SK-N-SH treated with all-trans-retinoic acid at 6 μM for 48 hours (cell line): ENCODE data around the gene MVD.
A peak's percentile ranks its signal among the peaks of the same experiment; 100 is the strongest.

Experiments used
- ATAC-seq: fragments of 200-7000 bp; cut with Tn5 transposase; 3 replicates; pipeline ENCODE4 v1.9.1; 2020; ENCODE audit warnings: mild to moderate bottlenecking, moderate library complexity
- ARNTL ChIP-seq: fragments of 450-650 bp; formaldehyde crosslinking; IDR thresholded peaks from 2 replicates; pipeline ENCODE4 v1.5.0; 2020; ENCODE audit warnings: low read depth, mild to moderate bottlenecking, moderate library complexity, borderline replicate concordance
- BACH2 ChIP-seq: fragments of 250-450 bp; sonication (Bioruptor Pico); IDR thresholded peaks from 2 replicates; pipeline ENCODE4 v1.9.0; 2021; ENCODE audit warnings: mild to moderate bottlenecking, borderline replicate concordance
- CSDC2 ChIP-seq: fragments of 250-450 bp; sonication (Bioruptor Pico); IDR thresholded peaks from 2 replicates; pipeline ENCODE4 v1.5.0; 2020; ENCODE audit warnings: mild to moderate bottlenecking, moderate library complexity
- CSRNP3 ChIP-seq: fragments of 250-450 bp; sonication (Bioruptor Pico); IDR thresholded peaks from 2 replicates; pipeline ENCODE4 v1.5.1; 2021; ENCODE audit warnings: mild to moderate bottlenecking, moderate library complexity
- ESRRG ChIP-seq: fragments of 250-450 bp; sonication (Bioruptor Pico); IDR thresholded peaks from 2 replicates; pipeline ENCODE4 v1.6.1; 2021; ENCODE audit warnings: mild to moderate bottlenecking
- GLIS3 ChIP-seq: fragments of 250-450 bp; sonication (Bioruptor Pico); IDR thresholded peaks from 2 replicates; pipeline ENCODE4 v1.5.0; 2020; ENCODE audit warnings: mild to moderate bottlenecking, moderate library complexity
- ISL1 ChIP-seq: fragments of 250-450 bp; sonication (Bioruptor Pico); IDR thresholded peaks from 2 replicates; pipeline ENCODE4 v2.1.2; 2022; ENCODE audit warnings: mild to moderate bottlenecking, moderate library complexity
- OSR1 ChIP-seq: fragments of 250-450 bp; sonication (Bioruptor Pico); IDR thresholded peaks from 2 replicates; pipeline ENCODE4 v1.8.0; 2022; ENCODE audit warnings: moderate library complexity, mild to moderate bottlenecking, inconsistent platforms
- PATZ1 ChIP-seq: fragments of 250-450 bp; sonication (Bioruptor Pico); IDR thresholded peaks from 2 replicates; pipeline ENCODE4 v1.8.0; 2020; ENCODE audit warnings: mild to moderate bottlenecking, moderate library complexity, borderline replicate concordance
- POU6F1 ChIP-seq: fragments of 250-450 bp; sonication (Bioruptor Pico); IDR thresholded peaks from 2 replicates; pipeline ENCODE4 v1.8.0; 2021; ENCODE audit warnings: low read depth, mild to moderate bottlenecking, moderate library complexity, borderline replicate concordance
- PPARA ChIP-seq: fragments of 250-450 bp; sonication (Bioruptor Pico); IDR thresholded peaks from 2 replicates; pipeline ENCODE4 v1.5.0; 2020; ENCODE audit warnings: mild to moderate bottlenecking, borderline replicate concordance
- RARB ChIP-seq: fragments of 250-450 bp; sonication (Bioruptor Pico); IDR thresholded peaks from 2 replicates; pipeline ENCODE4 v1.8.0; 2021; ENCODE audit warnings: mild to moderate bottlenecking, moderate library complexity
- SNAI2 ChIP-seq: fragments of 250-450 bp; sonication (Bioruptor Pico); IDR thresholded peaks from 2 replicates; pipeline ENCODE4 v1.5.0; 2020; ENCODE audit warnings: mild to moderate bottlenecking, moderate library complexity
- TCF4 ChIP-seq: fragments of 250-450 bp; sonication (Bioruptor Pico); IDR thresholded peaks from 2 replicates; pipeline ENCODE4 v1.8.0; 2021; ENCODE audit warnings: mild to moderate bottlenecking, moderate library complexity, borderline replicate concordance
- TOX ChIP-seq: fragments of 250-450 bp; sonication (Bioruptor Pico); IDR thresholded peaks from 2 replicates; pipeline ENCODE4 v1.8.0; 2021; ENCODE audit warnings: mild to moderate bottlenecking, moderate library complexity, borderline replicate concordance
- ZC3H10 ChIP-seq: fragments of 250-450 bp; sonication (Bioruptor Pico); IDR thresholded peaks from 2 replicates; pipeline ENCODE4 v1.5.1; 2021; ENCODE audit warnings: mild to moderate bottlenecking, moderate library complexity
- ZFP3 ChIP-seq: fragments of 250-450 bp; sonication (Bioruptor Pico); IDR thresholded peaks from 2 replicates; pipeline ENCODE4 v1.5.0; 2020; ENCODE audit warnings: mild to moderate bottlenecking, moderate library complexity
- ZFP30 ChIP-seq: fragments of 450-650 bp; formaldehyde crosslinking; IDR thresholded peaks from 2 replicates; pipeline ENCODE4 v1.5.0; 2022; ENCODE audit warnings: mild to moderate bottlenecking, moderate library complexity
- ZNF565 ChIP-seq: fragments of 450-650 bp; formaldehyde crosslinking; conservative IDR thresholded peaks from 2 replicates; pipeline ENCODE4 v1.5.0; 2020; ENCODE audit warnings: low read depth, mild to moderate bottlenecking, moderate library complexity
- ZNF8 ChIP-seq: fragments of 450-650 bp; formaldehyde crosslinking; IDR thresholded peaks from 2 replicates; pipeline ENCODE4 v1.5.0; 2020; ENCODE audit warnings: mild to moderate bottlenecking, moderate library complexity
- TF ChIP-seq, protein P1 (sequence below): fragments of 250-450 bp; sonication (Bioruptor Pico); IDR thresholded peaks from 2 replicates; pipeline ENCODE4 v1.5.0; 2020; ENCODE audit warnings: mild to moderate bottlenecking, moderate library complexity

Gene MVD

GRCh38 chr16:88633684-88634140, 29.2 kb downstream of the MVD start:
- ATAC-seq, result peak; percentile 19; the same call in 1 of the 3 replicates
- no peak for TF ChIP-seq OSR1

DNA sequence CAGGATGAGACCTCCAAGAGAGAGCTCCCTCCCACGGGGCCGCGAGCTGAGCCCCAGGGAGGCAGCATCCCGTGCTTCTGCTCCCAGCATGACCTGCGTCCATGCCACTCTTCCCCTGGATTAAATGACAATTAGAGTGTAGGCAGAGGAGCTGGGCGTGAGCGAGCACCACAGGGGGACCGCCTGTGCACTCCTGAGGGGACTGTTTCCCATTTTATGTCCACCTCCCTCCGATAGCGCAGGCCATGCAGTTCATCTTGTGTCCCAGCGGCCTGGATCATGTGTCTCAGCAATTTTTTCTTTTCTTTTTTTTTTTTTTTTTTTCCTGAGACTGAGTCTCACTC, 30.3 kb downstream of the MVD start:
- no peak for ATAC-seq
- TF ChIP-seq SNAI2 (CRISPR knock-in tag), result no peak
- TF ChIP-seq ZFP3 (CRISPR knock-in tag), result no peak
- no peak for TF ChIP-seq BACH2 (CRISPR knock-in tag)
- TF ChIP-seq ESRRG (CRISPR knock-in tag), result no peak
- no peak for TF ChIP-seq TOX (CRISPR knock-in tag)
- TF ChIP-seq, protein P1, sequence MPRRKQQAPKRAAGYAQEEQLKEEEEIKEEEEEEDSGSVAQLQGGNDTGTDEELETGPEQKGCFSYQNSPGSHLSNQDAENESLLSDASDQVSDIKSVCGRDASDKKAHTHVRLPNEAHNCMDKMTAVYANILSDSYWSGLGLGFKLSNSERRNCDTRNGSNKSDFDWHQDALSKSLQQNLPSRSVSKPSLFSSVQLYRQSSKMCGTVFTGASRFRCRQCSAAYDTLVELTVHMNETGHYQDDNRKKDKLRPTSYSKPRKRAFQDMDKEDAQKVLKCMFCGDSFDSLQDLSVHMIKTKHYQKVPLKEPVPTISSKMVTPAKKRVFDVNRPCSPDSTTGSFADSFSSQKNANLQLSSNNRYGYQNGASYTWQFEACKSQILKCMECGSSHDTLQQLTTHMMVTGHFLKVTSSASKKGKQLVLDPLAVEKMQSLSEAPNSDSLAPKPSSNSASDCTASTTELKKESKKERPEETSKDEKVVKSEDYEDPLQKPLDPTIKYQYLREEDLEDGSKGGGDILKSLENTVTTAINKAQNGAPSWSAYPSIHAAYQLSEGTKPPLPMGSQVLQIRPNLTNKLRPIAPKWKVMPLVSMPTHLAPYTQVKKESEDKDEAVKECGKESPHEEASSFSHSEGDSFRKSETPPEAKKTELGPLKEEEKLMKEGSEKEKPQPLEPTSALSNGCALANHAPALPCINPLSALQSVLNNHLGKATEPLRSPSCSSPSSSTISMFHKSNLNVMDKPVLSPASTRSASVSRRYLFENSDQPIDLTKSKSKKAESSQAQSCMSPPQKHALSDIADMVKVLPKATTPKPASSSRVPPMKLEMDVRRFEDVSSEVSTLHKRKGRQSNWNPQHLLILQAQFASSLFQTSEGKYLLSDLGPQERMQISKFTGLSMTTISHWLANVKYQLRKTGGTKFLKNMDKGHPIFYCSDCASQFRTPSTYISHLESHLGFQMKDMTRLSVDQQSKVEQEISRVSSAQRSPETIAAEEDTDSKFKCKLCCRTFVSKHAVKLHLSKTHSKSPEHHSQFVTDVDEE (CRISPR knock-in tag), result no peak
- no peak for TF ChIP-seq ZNF565 (CRISPR knock-in tag)
- no peak for TF ChIP-seq CSDC2 (CRISPR knock-in tag)
- TF ChIP-seq OSR1, result no peak
- TF ChIP-seq ARNTL (CRISPR knock-in tag), result no peak
- no peak for TF ChIP-seq CSRNP3 (CRISPR knock-in tag)

DNA sequence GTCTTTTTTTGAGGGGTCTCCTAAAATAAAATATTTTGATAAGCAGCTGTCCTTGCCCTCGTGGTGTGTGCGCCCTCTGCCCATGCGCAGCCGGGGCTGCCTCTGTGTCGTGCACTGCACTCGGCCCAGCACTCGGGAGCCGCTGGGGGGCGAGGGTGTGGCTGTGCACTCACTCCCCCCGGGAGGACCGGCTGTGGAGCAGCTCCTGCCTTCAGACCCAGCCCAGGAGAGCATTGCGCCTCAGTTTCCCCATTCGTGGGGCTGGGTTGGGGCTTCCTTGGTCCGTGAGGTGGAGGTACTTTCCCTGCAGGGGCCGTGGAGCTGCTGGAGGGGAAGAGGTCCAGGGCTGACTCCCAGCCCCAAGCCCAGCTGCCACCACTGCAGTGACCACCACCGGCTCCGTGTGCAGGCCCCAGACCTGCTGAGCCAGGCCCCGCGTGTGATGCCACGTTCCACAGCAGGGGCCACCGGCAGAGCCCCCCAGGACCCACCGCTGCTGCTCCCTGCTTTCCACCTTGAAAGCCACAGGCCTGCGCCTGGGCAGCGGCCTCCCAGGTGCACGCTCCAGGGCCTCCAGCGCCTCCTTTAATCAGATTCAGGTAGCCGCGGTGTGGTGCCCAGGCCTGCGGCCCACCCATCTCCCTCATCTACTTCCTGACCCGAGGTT, 30.8 kb downstream of the MVD start:
- ATAC-seq, result no peak
- no peak for TF ChIP-seq POU6F1 (CRISPR knock-in tag)
- no peak for TF ChIP-seq RARB (CRISPR knock-in tag)
- TF ChIP-seq PPARA (CRISPR knock-in tag), result no peak
- TF ChIP-seq OSR1, result no peak
- no peak for TF ChIP-seq ESRRG (CRISPR knock-in tag)
- no peak for TF ChIP-seq PATZ1 (CRISPR knock-in tag)
- TF ChIP-seq ISL1 (CRISPR knock-in tag), result no peak
- no peak for TF ChIP-seq ARNTL (CRISPR knock-in tag)
- TF ChIP-seq SNAI2 (CRISPR knock-in tag), result no peak
- no peak for TF ChIP-seq TCF4 (CRISPR knock-in tag)
- TF ChIP-seq, protein P1 (CRISPR knock-in tag), result no peak
- no peak for TF ChIP-seq ZFP30
- TF ChIP-seq ZC3H10 (CRISPR knock-in tag), result no peak
- no peak for TF ChIP-seq ZNF8 (CRISPR knock-in tag)
- no peak for TF ChIP-seq GLIS3 (CRISPR knock-in tag)
- TF ChIP-seq, all 23 proteins: peak for 0
